ENCODE data around the gene MOSMO.
"Not testable (repeated sequence)": the region's sequence is repeated elsewhere in the genome, so short reads cannot be mapped to it uniquely, and the experiment has no call there.

Gene MOSMO

GRCh38 chr16:22007509-22008214 is at the start of gene MOSMO:
Gene MOSMO (plus strand): TSS chr16:22008111. CDS start chr16:22008302, 191 bp downstream.
- DNase-seq = peak; percentile 45

DNA sequence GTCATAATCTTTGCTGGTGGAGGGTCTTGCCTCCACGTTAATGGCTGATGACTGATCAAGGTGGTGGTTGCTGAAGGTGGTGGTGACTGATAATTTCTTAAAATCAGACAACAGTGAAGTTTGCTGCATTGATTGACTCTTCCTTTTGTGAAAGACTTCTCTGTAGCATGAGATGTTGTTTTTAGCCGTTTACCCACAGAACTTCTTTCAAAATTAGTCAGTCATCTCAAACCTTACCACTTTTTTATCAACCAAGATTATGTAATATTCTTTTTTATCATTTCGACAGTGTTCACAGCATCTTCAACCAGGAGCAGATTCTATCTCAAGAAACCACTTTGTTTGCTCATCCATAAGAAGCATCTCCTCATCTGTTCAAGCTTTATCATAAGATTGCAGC is 48.9 kb upstream of the MOSMO start:
- DNase-seq = no peak

DNA sequence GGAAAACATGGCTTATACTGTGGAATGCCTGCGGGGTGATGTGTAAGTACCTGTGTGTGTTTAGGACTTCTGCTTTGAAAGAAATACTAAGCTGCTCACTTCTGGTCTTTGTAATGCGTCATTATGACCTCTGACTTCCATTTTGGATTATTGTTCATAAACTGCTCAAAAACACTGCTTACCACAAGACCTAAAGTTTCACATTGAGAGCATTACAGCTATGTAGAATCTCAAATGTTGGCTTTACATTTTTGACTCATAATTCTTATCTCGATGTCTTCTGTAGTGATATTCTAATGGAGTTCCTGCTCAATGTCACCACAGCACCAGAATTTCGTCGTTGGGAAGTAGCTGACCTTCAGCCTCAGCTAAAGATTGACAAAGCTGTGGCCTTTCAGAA is 45.4 kb upstream of the MOSMO start:
- no peak for DNase-seq

GRCh38 chr16:21963887-21964286 is 44.0 kb upstream of the MOSMO start:
- DNase-seq = no peak

DNA sequence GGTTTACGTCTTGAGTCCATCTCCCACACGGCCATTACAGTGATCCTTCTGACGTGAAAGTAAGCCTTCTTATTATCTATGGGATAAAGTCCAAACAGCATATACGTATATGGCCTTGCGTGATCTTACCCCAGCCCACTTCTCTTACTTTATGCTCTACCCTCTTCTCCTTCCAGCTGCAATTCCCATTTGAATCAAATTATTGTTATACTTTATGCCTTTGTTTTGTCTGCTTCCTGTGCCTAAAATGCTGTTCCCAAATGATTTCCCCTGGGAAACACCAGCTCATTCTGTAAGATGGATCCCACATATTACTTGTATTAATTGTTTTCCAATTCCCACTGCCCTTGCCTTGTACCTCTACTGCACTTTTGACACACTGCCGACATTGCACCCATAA is 43.6 kb upstream of the MOSMO start:
- no peak for DNase-seq

DNA sequence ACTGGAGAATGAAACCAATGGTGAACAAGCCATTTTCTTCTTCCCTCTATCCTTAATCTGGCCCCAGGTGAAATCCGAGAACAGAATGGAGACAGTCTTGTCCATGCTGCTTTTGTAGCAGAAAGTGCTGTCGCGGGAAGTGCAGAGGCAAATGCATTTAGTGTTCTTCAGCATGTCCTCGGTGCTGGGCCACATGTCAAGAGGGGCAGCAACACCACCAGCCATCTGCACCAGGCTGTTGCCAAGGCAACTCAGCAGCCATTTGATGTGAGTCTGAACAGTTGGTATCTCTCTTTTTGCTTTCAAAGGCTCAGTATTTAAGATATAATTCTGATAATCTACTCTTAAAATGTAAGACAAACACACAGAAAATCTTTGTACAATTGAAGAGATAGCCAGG is 36.1 kb upstream of the MOSMO start:
- no peak for DNase-seq

- no peak for DNase-seq
Measured at GRCh38 chr16:21973945-21974344, 34.0 kb upstream of the MOSMO start.

GRCh38 chr16:21980032-21980431 is 27.9 kb upstream of the MOSMO start:
- DNase-seq = no peak

DNA sequence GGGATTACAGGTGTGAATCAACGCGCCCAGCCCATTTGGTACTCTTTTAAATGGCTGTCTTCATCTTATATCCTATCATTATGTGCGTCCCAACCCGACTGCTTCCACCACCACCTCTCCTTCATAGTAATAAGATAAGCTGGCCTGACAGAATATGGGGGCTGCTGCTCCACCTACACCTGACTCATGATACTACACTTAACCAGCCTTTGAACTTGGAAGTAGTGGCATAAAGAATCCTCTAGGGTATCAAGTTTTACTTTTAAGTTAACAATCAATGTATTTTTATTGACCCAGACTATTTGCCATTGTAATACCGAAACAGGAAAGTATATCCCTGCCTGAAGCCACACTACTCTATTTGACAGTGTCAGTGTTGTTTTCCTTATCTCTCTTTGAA is 25.8 kb upstream of the MOSMO start:
- DNase-seq = no peak

DNA sequence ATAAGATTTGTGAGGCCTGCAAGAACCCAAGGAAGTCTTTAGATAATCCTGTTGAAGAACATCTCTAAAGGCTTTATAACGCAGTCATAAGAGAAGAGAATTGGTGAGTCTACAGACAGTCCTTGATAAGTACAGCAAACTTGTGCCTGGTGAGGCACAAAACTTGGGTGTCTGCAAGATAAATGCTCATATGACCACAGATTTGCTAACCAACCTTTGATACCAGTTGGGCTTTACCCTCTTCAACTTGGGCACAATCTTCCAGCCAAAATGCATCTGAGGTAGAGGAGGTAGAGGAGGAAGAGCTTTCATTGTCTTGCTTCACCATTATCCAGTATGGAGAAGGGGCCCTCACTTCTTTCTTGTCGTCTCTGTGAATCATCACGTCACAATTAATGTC is 23.8 kb upstream of the MOSMO start:
- DNase-seq = no peak

GRCh38 chr16:21985524-21985923 is 22.4 kb upstream of the MOSMO start:
- DNase-seq = no peak

- no peak for DNase-seq
Measured at GRCh38 chr16:21986692-21987246, 21.1 kb upstream of the MOSMO start.

DNA sequence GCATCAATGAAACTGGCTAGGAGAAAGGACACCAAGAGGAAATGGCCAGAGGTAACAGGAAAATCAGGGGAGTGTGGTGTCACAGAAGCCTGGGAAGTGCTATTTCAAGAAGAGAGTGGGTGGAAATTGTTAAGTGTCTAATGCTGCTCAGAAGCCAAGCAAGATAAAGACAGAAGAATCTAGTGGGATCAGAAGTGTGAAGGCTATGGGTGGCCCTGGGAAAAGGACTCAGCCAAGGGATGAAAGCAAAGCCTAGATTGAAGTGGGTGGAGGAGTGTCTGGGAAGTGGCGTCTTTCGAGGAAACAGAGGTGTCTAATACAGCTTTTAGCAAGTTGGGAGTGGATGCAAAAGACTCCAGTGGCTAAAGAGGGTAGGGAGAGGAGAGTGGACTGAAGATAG is 20.4 kb upstream of the MOSMO start:
- DNase-seq = no peak

DNA sequence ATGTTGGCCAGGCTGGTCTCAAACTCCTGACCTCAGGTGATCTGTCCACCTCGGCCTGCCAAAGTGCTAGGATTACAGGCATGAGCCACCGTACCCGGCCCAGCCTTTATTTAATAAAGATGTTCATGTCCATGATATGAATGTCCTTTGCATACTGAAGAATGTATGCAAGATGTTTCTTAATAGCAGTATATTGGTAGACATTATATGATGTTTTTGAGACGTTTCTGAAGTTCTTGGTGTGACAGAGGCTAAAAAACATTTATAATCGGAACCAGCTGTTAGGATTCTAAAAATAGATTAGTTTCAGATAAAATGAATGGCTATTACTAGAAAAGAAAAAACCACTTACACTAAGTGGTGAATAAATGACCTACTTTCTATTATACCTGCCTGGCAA is 18.8 kb upstream of the MOSMO start:
- DNase-seq = no peak

DNA sequence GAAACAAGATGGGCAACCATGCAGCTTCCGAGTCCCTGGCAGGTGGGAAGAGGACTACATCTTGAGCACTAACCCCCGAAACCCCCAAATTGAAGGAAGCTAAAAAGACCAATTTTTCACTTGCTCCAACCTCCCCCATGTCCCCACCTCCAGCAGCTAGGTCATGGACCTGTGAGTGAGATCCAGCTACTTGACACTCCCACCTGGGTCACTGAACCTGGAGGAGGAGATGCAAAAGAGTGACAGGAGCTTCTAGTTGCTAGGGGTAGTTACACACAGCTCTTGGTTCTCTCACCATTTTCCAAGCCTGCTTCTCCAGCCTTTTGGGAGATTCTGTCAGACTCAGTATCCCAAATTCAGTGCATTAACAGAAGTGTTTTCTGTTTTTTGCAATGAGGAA is 18.2 kb upstream of the MOSMO start:
- no peak for DNase-seq

- DNase-seq = no peak
Measured at GRCh38 chr16:21990381-21990944, 17.4 kb upstream of the MOSMO start.

- no peak for DNase-seq
Measured at GRCh38 chr16:21991621-21992020, 16.3 kb upstream of the MOSMO start.

- DNase-seq = no peak
Measured at GRCh38 chr16:21994856-21995465, 12.9 kb upstream of the MOSMO start.

- DNase-seq = no peak
Measured at GRCh38 chr16:21996923-21997696, 10.8 kb upstream of the MOSMO start.

- DNase-seq = no peak
Measured at GRCh38 chr16:21997697-21998480, 10.0 kb upstream of the MOSMO start.

- no peak for DNase-seq
Measured at GRCh38 chr16:22001591-22001990, 6.3 kb upstream of the MOSMO start.

GRCh38 chr16:22002047-22002446 is 5.9 kb upstream of the MOSMO start:
- DNase-seq = not testable (repeated sequence)

- DNase-seq = no peak
Measured at GRCh38 chr16:22003195-22003594, 4.7 kb upstream of the MOSMO start.

Data from NK-92 treated with Interleukin-12 subunit alpha and Interleukin-12 subunit beta, amount 100 ng/mL, for 24 hours (cell line).